GM21515 (cell line): Measurements from ENCODE around the gene NMNAT2.
"Not testable (repeated sequence)": the region's sequence is repeated elsewhere in the genome, so short reads cannot be mapped to it uniquely, and the experiment has no call there.

ENCODE experiments used
- ATAC-seq: cut with Tn5 transposase; IDR thresholded peaks from one replicate; pipeline ENCODE4 v1.9.1; 2021; ENCODE audit not compliant: unreplicated experiment

The NMNAT2 gene

GRCh38 chr1:183289051-183289496 lies 129.1 kb downstream of the NMNAT2 start:
- ATAC-seq: no peak

DNA sequence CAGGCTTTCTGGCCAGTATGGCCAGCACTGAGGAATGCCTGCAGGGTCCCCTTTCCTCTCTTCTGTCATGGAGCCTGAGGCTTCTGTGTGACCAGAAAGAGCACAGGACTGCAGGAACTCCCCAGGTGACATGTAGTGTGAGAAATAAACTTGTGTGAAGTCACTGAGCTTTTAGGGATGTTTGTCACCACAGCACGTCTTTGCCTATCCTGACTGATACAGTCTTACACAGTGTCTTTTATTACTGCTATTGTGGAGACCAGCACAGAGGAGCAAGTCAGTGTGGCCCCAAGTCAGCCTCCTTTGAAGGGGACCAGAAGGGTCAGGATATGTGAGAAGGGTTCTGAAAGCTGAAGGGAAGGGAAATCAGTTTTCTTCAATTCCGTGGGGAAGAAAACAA lies 129.6 kb downstream of the NMNAT2 start:
- ATAC-seq: no peak

- ATAC-seq: no peak
Measured at GRCh38 chr1:183287191-183287675, 130.9 kb downstream of the NMNAT2 start.

DNA sequence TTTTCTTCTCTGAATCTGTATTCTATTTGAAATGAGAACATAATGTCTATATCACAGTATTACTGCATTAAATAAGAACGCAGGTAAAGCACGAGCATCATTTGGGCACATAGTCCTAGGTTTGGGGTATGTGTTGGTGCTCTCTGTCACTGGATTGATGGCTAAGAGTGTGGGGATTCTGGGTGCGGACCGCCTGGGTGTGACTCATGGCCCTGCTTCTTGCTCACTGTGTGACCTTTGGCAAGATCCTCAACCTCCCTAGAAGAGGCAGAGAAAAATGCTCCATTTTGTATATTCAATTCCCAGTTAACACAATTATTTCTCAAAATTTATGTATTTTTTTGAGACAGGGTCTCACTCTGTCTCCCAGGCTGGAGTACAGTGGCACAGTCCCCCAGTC lies 132.4 kb downstream of the NMNAT2 start:
- no peak for ATAC-seq

DNA sequence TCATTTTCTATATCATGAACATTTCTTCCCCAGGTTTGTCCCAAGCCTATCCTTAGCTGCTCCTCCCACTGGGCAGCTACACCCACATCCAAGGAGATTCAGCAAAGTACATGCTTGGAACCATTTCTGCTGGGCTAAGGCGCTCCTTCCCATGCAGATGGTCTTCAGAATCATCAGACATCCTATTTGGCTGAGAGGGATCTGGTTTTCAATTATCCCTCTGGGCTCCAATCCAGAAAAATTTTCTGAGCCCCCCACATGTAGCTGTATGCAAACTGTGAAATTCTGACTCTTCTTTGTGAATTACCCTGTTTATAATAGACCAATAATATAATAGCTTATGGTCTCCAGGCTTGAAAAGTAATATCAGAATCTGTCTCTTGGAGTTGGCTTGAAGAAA lies 132.9 kb downstream of the NMNAT2 start:
- no peak for ATAC-seq

DNA sequence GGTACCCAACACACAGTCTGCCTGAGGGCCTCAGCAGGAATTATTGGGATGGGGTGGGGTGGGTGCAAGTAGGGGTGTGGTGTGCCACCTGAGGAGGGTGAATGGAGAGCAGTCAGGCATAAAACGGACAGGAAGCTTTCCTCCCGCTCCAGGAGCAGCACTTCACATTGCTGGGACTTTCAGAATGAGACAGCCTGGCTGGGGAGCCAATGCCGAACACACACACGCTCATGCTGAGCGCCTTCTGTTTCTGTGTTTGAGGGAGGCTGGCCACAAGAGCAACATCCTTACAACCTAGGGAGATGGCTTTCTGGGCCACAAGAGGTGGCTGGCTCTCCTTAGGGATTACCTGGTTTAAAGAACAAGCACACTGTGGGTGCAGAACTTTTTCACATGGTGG lies 134.1 kb downstream of the NMNAT2 start:
- ATAC-seq: no peak

DNA sequence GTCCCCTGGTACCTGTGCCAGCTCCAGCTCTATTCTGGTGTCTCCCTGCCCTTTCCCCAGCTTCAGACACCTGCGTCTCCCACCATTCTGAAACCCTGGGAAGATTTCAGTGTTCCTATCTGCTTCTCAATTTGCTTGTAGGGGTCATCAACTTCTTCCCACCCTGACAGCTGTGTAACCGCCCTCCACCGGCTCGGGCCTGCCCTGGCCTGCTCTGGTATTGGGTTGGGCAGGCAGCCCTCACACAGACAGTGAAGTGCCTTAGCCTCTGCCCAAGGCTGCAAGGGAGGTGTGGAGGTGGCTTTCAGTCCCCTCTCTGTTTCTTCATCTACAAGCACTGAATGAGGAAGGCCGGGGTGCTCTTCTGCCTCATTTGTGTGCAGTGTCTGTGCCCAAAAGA lies 134.9 kb downstream of the NMNAT2 start:
- ATAC-seq: no peak

GRCh38 chr1:183282101-183282855 lies 135.9 kb downstream of the NMNAT2 start:
- ATAC-seq: no peak

- peak; percentile 74 for ATAC-seq
Measured at GRCh38 chr1:183281553-183282091, 136.6 kb downstream of the NMNAT2 start.

GRCh38 chr1:183281039-183281438 lies 137.1 kb downstream of the NMNAT2 start:
- ATAC-seq: no peak

DNA sequence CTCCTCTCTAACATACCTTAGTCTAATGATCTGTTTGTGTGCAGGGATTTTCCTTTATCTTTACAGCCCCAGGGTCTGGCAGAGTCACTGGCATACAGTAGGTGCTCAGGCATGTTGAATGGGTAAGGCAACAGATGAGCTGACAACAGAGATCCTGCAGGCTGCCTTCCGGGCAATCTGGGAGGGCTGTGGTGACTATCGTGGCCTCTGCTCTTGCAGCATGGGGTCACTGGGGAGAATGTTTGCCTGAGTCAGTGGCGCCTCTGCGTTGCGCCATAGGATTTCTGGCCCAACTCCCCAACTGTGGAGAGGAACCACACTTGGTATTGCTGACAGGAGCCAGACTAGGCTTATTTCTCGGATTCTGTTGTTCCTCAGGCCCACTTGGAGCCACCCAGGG lies 138.3 kb downstream of the NMNAT2 start:
- ATAC-seq: no peak

DNA sequence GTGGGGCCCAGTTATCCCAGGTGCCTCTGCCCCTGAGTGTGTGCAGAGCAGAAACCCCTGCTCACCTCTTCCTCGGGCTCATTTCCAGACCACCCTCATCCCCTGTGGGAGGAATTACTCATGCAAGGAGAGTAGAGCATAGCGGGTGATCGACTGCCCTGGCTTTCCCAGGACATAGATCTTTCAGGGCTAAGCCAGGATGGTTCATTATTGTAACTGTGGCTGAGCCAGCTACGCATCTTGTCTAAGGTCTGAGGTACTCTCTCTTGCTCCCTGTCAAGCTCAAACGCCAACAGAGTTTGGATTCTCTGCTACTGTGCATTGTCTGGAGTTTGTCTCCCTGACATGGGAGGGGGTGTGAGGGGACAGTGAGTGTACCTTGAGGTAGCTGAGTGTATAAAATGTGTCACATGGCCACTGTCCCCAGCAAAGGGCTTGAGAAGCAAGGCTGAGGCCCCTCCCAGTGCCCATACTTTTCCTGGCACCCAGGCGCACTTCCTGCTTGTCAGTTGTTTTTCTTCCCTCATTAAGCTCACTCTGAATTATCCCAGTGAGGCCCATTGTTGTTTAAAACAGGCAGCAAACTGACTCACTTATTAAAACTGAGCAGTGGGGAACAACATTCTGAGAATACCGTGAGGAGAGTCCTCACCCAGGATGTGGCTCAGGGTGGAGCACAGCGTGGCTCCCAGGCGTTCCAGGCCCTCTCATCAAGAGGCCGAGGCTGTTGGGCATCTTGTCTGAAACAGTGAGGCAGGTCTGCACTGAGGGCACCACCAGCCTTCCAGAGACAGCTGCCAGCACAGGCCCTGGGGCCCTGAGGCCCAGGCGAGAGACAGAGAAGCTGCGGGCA lies 139.2 kb downstream of the NMNAT2 start:
- ATAC-seq: no peak

DNA sequence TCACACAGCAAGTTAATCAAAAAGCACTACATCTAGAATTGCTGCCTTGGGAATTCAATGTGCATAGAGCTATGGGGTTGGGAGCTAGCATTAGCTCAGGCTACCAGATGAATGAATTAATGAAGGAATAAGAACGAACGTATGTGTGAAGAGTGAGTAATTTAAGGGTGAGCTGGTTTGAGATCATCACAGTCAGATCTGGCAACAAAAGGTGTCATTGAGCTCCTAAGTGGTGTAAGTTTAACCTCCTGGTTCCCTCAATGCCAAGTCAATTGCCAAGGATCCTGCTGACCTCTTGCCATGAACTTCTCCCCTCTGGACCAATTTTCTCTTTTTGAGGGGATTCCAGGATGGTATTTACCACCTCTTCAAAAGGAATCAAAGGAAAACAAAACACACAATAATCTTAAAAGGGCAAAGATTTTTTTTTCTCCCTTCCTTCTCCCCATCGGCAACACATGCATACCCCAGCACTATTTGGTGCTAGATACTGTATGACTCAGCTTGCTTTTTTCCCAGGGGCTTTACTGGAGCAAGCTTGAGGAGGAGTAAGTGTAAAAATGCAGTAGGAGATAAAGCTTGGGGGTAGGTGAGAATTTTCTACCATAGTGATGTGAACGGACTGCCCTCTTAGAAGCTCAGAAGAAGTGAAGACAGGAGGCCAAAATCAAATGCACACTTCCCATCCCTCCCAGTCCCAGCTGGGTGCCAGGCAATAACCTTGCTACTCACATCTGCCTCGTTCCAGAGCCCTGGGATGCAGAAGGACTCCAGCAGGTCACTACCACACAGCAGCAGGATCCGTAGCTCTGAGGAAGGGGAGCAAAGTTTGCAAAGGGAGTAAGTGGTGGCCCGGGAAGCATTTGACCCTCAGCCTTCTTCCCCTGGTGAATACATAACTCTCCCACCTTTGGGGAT lies 140.1 kb downstream of the NMNAT2 start:
- ATAC-seq: no peak

GRCh38 chr1:183276386-183277080 lies 141.6 kb downstream of the NMNAT2 start:
- no peak for ATAC-seq

DNA sequence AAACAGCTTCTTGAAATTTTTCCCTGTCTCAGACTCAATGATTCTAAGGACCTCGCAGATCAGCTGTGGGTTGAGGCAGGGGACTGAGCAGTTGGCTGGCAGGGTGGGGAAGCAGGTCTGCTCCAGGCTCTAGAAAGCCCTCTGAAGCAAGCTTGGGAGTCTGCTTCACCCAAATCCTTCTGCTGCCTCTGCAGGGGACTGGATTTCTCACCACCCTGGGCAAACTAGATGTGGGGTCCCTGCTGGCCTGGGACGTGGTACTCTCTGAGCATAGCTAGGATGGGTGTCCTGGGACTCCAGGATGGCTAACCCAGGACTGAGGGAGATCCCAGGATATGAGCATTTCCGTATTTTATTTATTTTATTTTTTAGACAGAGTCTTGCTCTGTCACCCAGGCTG lies 142.9 kb downstream of the NMNAT2 start:
- no peak for ATAC-seq

- ATAC-seq: no peak
Measured at GRCh38 chr1:183274836-183275235, 143.3 kb downstream of the NMNAT2 start.

GRCh38 chr1:183273984-183274383 lies 144.2 kb downstream of the NMNAT2 start:
- ATAC-seq: not testable (repeated sequence)

GRCh38 chr1:183273300-183273699 lies 144.9 kb downstream of the NMNAT2 start:
- ATAC-seq: no peak

DNA sequence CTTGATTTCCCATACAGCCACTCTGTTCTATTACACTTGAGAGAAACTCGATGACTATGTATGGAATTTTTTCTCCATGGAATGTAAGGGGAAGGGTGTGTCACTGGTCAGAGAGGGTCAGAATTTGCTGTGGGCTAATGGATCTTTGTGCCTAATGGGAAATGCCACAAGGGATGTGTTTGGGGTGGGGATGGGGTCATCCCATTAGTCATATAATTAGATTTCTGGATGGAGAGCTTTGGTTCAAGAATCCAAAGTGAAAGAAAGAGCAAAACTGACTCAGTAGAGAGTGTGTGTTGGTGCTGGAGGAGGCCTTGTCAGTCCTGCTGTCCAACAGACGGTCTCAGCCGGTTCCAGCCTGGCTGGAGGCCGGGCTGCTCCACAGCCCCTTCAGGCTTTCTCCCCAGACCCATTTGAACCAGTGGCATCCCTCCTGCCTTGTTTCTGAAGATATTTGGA lies 145.8 kb downstream of the NMNAT2 start:
- ATAC-seq: no peak

DNA sequence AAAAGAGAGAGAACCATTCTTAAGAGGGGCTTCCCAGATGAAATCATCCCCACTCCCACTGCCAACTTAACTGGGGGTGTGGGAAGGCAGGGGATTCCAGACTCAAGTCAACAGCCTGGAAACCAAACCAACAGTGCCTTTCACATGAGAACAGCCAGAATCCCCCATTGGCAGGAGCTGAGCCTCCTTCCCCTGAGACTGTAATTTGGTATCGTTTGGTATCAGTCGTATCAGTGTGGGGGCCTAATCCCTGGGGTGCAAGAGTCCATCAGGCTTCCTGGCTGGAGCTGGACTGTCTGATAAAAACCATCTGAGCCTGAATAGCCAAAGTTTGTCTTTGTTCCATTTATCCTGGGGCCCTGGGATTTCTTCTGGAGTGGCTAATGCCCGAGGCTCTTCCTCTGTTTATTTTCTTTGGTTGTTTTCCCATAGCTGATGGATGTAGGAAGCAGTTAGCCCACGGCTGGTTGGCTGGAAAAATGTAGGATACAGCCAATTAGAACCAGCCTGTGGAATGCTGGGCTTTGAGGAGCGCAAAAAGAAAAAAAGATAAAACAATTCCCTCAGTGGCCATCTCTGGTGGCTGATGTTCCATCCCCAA lies 147.5 kb downstream of the NMNAT2 start:
- no peak for ATAC-seq
